Subcutaneous adipose tissue (tissue), 4 donors: ENCODE results near the gene PDCD1. TPM values are rescaled to one million over a fixed set of nuclear protein-coding genes. Genes with fewer than 3 reads are reported as not detected.

ENCODE experiments used
- CTCF ChIP-seq: fragments of 450-650 bp; IDR thresholded peaks from one replicate; pipeline ENCODE4 v1.5.1; 2016; ENCODE audit warnings: low read depth, mild to moderate bottlenecking, control low read depth, antibody characterized with exemption, moderate library complexity
- total RNA-seq, 4 donors: library from RNA; depleted of rRNA; stranded (reverse); fragments of >200 nt; gene quantifications; one replicate each; pipeline ENCODE4 v1.1.0, GENCODE V29; 2016

PDCD1 gene
- total RNA-seq, 4 donors from 2014 or later = 0.44 to 0.57 (median 0.51) TPM; not detected in 1

GRCh38 chr2:241896746-241897201 is 38.1 kb upstream of the PDCD1 start:
- TF ChIP-seq CTCF = no peak

GRCh38 chr2:241895712-241896641 is 37.3 kb upstream of the PDCD1 start:
- no peak for TF ChIP-seq CTCF

GRCh38 chr2:241895427-241895711 is 36.7 kb upstream of the PDCD1 start:
- no peak for TF ChIP-seq CTCF

GRCh38 chr2:241894681-241895426 is 36.2 kb upstream of the PDCD1 start:
- TF ChIP-seq CTCF = no peak

GRCh38 chr2:241894056-241894641 is 35.5 kb upstream of the PDCD1 start:
- TF ChIP-seq CTCF = no peak

GRCh38 chr2:241893265-241893664 is 34.6 kb upstream of the PDCD1 start:
- no peak for TF ChIP-seq CTCF
